GM18519 (cell line): Measurements from ENCODE around the gene TMEM63C.

Experiments used
- ATAC-seq: cut with Tn5 transposase; IDR thresholded peaks from one replicate; pipeline ENCODE4 v1.9.1; 2021; ENCODE audit warnings: mild to moderate bottlenecking, moderate library complexity; ENCODE audit not compliant: unreplicated experiment, low FRiP score

Gene TMEM63C

GRCh38 chr14:77190977-77191376 is 9.4 kb downstream of the TMEM63C start:
- no peak for ATAC-seq

DNA sequence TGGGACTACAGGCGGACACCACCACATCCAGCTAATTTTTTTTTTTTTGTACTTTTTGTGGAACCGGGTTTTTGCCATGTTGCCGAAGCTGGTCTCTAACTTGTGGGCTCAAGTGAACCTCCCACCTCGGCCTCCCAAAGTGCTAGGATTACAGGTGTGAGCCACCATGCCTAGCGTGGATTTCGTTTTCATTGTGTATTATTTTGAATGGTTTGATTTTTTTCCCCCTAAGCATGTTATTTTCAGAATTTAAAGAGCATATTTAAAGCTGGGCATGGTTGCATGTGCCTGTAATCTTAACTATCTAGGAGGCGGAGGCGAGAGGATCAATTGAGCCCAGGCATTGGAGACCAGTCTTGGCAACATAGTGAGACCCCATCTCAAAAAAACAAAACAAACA is 13.1 kb downstream of the TMEM63C start:
- no peak for ATAC-seq

GRCh38 chr14:77195766-77196165 is 14.2 kb downstream of the TMEM63C start:
- no peak for ATAC-seq

- ATAC-seq, result no peak
Observed at GRCh38 chr14:77197988-77198387, 16.4 kb downstream of the TMEM63C start.

GRCh38 chr14:77198561-77198960 is 17.0 kb downstream of the TMEM63C start:
- ATAC-seq, result no peak

DNA sequence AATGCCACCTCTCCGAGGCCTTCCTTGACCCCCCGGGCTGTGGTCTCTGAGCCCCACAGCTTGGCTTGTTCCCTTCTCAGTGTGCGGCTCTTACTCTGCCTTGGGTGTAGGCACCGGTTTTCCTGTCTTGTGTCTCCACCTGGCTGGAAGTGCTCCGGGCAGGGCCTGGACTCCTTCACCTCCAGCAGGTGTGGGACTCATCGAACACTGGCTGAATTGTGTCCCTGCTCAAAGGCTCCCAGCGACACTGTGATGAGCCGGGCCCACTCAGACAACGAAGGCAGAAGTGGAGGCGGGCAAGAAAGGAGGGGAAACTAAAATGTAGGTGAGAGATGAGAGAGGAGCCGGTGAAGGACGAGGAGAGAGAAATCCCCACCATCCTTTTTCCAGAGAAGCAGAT is 18.0 kb downstream of the TMEM63C start:
- ATAC-seq, result no peak

- ATAC-seq, result no peak
Observed at GRCh38 chr14:77200406-77200985, 18.9 kb downstream of the TMEM63C start.

- ATAC-seq, result no peak
Observed at GRCh38 chr14:77201696-77202095, 20.1 kb downstream of the TMEM63C start.

GRCh38 chr14:77203611-77204458 is 22.2 kb downstream of the TMEM63C start:
- ATAC-seq, result no peak

GRCh38 chr14:77204459-77204771 is 22.8 kb downstream of the TMEM63C start:
- no peak for ATAC-seq

GRCh38 chr14:77204907-77205306 is 23.3 kb downstream of the TMEM63C start:
- ATAC-seq, result no peak

DNA sequence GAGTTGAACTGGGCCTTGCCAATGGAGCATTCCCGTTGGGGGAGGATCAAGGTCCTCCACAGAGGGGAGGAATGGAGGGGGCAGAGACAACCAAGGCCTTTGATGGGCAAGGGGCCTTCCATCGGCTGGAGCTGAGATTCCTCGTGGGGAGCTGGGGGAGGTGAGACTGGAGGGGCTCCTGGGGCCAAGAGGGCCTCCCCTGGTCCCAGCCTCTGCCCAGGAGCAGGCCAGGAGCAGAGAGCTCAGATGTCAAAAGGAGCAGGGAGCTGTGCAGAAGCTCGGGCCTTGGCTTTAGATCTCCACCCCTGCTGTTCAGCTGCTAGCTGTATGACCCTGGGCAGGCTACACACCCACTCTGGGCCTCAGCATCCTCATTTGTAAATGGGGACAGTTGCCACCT is 24.0 kb downstream of the TMEM63C start:
- ATAC-seq, result no peak

DNA sequence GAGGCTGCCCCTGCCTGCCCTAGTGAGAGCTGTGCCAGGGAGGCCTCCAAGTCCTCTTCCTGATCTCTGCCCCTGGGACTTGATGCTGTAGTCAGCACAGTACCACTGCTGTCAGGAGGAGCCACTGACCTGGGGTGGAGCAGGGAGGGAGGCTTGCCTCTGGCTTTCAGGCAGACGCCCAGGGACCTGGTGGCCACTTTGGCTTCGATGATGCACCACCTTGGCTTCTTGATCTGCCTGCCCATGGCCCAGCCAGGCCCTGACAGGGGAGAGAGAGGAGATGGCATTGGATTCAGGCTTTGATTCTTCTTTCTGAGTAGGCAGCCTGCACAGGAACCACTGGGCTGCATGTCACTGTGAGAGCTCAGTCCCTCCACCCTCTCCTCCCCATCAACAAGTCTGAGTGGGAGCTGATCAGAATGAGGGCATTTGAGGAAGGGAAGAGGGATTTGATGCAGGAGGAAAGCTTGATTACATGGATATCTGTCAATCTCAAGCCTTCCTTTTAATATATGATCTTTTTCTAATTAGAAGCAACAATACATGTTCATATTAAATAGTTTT is 24.7 kb downstream of the TMEM63C start:
- ATAC-seq, result no peak

DNA sequence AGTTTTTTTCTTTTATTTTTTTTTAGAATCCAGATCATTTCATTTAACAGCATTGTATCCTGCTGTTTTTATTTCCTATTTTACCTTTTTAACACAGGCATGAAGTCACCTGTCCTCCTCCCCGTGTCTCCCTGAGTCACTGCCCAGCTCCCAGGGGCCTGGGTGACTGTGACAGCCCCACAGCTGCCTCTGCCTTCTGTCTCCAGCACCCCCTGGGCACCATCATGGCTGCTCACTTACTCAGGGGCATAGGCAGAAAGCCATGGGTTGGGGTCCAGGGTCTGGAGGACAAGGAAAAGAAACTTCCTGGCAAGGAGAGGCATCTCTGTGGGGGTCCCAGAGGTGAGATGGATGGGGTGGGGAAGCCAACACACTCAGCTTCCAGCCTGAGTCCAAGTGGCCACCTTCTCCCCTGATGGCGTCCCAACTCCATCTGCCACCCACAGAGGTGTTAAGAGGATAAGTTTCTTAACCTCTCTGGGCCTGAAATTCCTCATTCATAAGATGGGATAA is 25.3 kb downstream of the TMEM63C start:
- ATAC-seq, result no peak

GRCh38 chr14:77208291-77208978 is 26.8 kb downstream of the TMEM63C start:
- no peak for ATAC-seq

- ATAC-seq, result no peak
Observed at GRCh38 chr14:77208979-77209318, 27.4 kb downstream of the TMEM63C start.

- ATAC-seq, result no peak
Observed at GRCh38 chr14:77212097-77212870, 30.7 kb downstream of the TMEM63C start.

DNA sequence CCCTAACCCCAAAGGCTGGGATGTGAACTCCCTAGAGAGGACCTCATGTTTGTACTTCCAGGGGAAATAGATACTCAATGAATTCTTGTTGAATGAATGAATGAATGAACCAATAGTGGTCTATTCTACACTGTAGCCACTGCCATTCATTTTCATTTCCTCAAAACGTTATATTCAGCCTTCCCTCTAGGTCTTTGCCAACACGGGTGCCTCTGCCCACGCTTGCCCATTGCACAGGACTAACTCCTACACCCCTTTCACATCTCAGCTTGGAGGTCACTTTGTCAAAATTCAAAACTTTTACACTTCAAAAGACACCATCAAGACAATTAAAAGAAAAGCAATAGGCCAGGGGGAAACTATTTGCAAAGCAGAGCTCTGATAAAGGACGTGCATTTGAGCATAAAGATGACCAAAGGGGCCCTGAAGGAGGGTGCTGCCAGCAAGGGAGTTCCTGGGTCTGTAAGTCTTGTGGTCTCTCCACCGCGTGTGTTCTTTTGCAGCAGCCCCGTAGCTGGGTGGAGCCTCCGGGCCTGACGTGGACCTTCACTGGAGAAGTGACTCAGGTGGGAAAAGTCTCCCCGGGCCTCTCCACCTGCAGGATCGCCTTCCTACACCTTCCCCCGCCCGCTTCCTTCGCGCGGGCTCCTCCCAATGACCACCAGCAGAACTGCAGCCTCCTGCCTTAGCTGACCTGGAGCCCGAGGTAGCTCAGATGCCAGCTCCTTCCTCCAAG is 31.5 kb downstream of the TMEM63C start:
- no peak for ATAC-seq

- no peak for ATAC-seq
Observed at GRCh38 chr14:77213679-77214016, 32.0 kb downstream of the TMEM63C start.

- ATAC-seq, result no peak
Observed at GRCh38 chr14:77214216-77214615, 32.6 kb downstream of the TMEM63C start.
